ENCODE data around the gene BARHL1. TPM values are rescaled to one million over a fixed set of nuclear protein-coding genes. Genes with fewer than 3 reads are reported as not detected.

The BARHL1 gene
- total and polyA plus RNA-seq, 2 donors (not counting 3 experiments of a cell fraction or from before 2014, with no cell fraction given) = not detected

GRCh38 chr9:132543960-132544359 is 38.4 kb upstream of the BARHL1 start:
- TF ChIP-seq MYC (IDR thresholded peaks at IDR 0.05; ENCODE audit: low read depth, low read length) = no peak

GRCh38 chr9:132545578-132545977 is 36.8 kb upstream of the BARHL1 start:
- Histone ChIP-seq H4K20me1 (replicated peaks; ENCODE audit: control insufficient read depth, extremely low read depth, insufficient read depth, low read length) (no peaks in the 10 kb centered on the region), H3K27ac (ENCODE audit: insufficient read depth, low read depth, low read length) (no peak overlapping the region), H3K4me3 (replicated peaks in 1 of 3; ENCODE audit: insufficient read depth in 1 of 3, low read depth in 1 of 3, low read length in 3 of 3) (no peak overlapping the region), H3K79me2 (ENCODE audit: control insufficient read depth, insufficient read depth, low read length) (no peaks in the 10 kb centered on the region), H3K27me3 (ENCODE audit: control insufficient read depth in 2 of 2, insufficient read depth in 2 of 2, low read length in 2 of 2) (peaks cover 0 to 3% of the 10 kb centered on the region in 2 experiments), H3K4me2 (ENCODE audit: insufficient read depth, low read length) (no peak overlapping the region), H3K9me3 (replicated peaks; ENCODE audit: control insufficient read depth, insufficient read depth, low read length) (no peaks in the 10 kb centered on the region), H3K36me3 (ENCODE audit: control insufficient read depth in 2 of 2, extremely low read depth in 1 of 2, insufficient read depth in 2 of 2, low read length in 2 of 2) (no peaks in the 10 kb centered on the region), H3K4me1 (ENCODE audit: control insufficient read depth, extremely low read depth, insufficient read depth, low read length) (peaks cover 14% of the 10 kb centered on the region), H3K9ac (replicated peaks; ENCODE audit: extremely low read depth, insufficient read depth, low read length) (no peak overlapping the region), H3K9me1 (replicated peaks; ENCODE audit: control insufficient read depth, extremely low read depth, insufficient read depth, low read length) (no peaks in the 10 kb centered on the region), H2AFZ (ENCODE audit: low read depth, low read length) (no peak overlapping the region)
- BruUV-seq (replicated peaks) = no TSS peak
- TF ChIP-seq JUN (IDR thresholded peaks at IDR 0.05; ENCODE audit: borderline replicate concordance, insufficient read depth, insufficient read length, low read depth) = no peak
- no peak for TF ChIP-seq MAX (IDR thresholded peaks at IDR 0.05; ENCODE audit: insufficient read depth, insufficient read length)
- TF ChIP-seq POLR2AphosphoS5 (IDR thresholded peaks at IDR 0.05; ENCODE audit: insufficient read depth, low read depth, low read length) = no peak
- no peak for TF ChIP-seq GATA2 (IDR thresholded peaks at IDR 0.05; ENCODE audit: insufficient read depth, insufficient read length, low read depth, low read length)
- no peak for TF ChIP-seq POLR2A (IDR thresholded peaks at IDR 0.05; ENCODE audit: low read depth, low read length)
- TF ChIP-seq CTCF (IDR thresholded peaks at IDR 0.05; ENCODE audit: extremely low read depth in 1 of 2, insufficient read depth in 1 of 2, low read depth in 1 of 2, low read length in 2 of 2) = no peak
- TF ChIP-seq MYC (IDR thresholded peaks at IDR 0.05; ENCODE audit: low read depth, low read length) = no peak
- TF ChIP-seq EZH2 (IDR thresholded peaks at IDR 0.05; ENCODE audit: borderline replicate concordance, low read depth, low read length, severe bottlenecking) = no peak
- TF ChIP-seq FOS (IDR thresholded peaks at IDR 0.05; ENCODE audit: borderline replicate concordance, insufficient read depth, low read length) = no peak
- dilution Hi-C loops (cut with MboI; ENCODE audit: extremely low pct_ligation_motif_present, low sequenced_read_pairs) (no loop called here), intact Hi-C loops (cut with micrococcal nuclease) (no loop called here)
- CTCF ChIA-PET = interaction anchor here (1.4 kb wide), 1 partner anchor 24 kb away, joined by 5 read pairs; no protein-coding TSS in a partner anchor
- no peak for FAIRE-seq
- POLR2A ChIA-PET = no interaction called here
- no peak for DNase-seq (ENCODE audit: low read depth, low spot score)

More at GRCh38 chr9:132543960-132544359, 38.4 kb upstream of the BARHL1 start:
- no peaks in the 10 kb centered on the region for H3K79me2 ChIP-seq (ENCODE audit: control insufficient read depth, insufficient read depth, low read length)
- no peaks in the 10 kb centered on the region for H4K20me1 ChIP-seq (replicated peaks; ENCODE audit: control insufficient read depth, extremely low read depth, insufficient read depth, low read length)
- peaks cover 0 to 3% of the 10 kb centered on the region in 2 experiments for H3K27me3 ChIP-seq (ENCODE audit: control insufficient read depth in 2 of 2, insufficient read depth in 2 of 2, low read length in 2 of 2)
- no peak overlapping the region for H3K4me2 ChIP-seq (ENCODE audit: insufficient read depth, low read length)
- intact Hi-C loops (cut with micrococcal nuclease) (no loop called here), dilution Hi-C loops (cut with MboI; ENCODE audit: extremely low pct_ligation_motif_present, low sequenced_read_pairs) (no loop called here)
- no peak for FAIRE-seq
- H3K9me3 ChIP-seq (replicated peaks; ENCODE audit: control insufficient read depth, insufficient read depth, low read length) = no peaks in the 10 kb centered on the region
- H3K4me1 ChIP-seq (ENCODE audit: control insufficient read depth, extremely low read depth, insufficient read depth, low read length) = peaks cover 4% of the 10 kb centered on the region
- no peak overlapping the region for H3K9ac ChIP-seq (replicated peaks; ENCODE audit: extremely low read depth, insufficient read depth, low read length)
- H3K36me3 ChIP-seq (ENCODE audit: control insufficient read depth in 2 of 2, extremely low read depth in 1 of 2, insufficient read depth in 2 of 2, low read length in 2 of 2) = no peaks in the 10 kb centered on the region
- no peak overlapping the region for H3K4me3 ChIP-seq (replicated peaks in 1 of 3; ENCODE audit: insufficient read depth in 1 of 3, low read depth in 1 of 3, low read length in 3 of 3)
- no peak overlapping the region for H2AFZ ChIP-seq (ENCODE audit: low read depth, low read length)
- H3K27ac ChIP-seq (ENCODE audit: insufficient read depth, low read depth, low read length) = no peak overlapping the region
- ChIA-PET CTCF (no interaction called here), POLR2A (no interaction called here)
- no peaks in the 10 kb centered on the region for H3K9me1 ChIP-seq (replicated peaks; ENCODE audit: control insufficient read depth, extremely low read depth, insufficient read depth, low read length)
- no peak for DNase-seq (ENCODE audit: low read depth, low spot score)
- no TSS peak for BruUV-seq (replicated peaks)

Data from endothelial cell of umbilical vein (primary cell).